Upper lobe of left lung (tissue), 4 donors: ENCODE data around the gene PHOX2A.

Experiments
- CTCF ChIP-seq, 6 experiments: fragments of 450-650 bp in 4 of 6; fragments of 200-600 bp in 2 of 6; sonication (generic) in 2 of 6; IDR thresholded peaks; one replicate each; pipeline ENCODE4 v1.5.1; 2016 to 2019; ENCODE audit warnings: antibody characterized with exemption in 6 of 6
- POLR2A ChIP-seq, 4 donors: fragments of 450-650 bp; IDR thresholded peaks; one replicate each; pipeline ENCODE4 v1.5.1; 2016 to 2017; ENCODE audit warnings: antibody characterized with exemption in 4 of 4, mild to moderate bottlenecking in 2 of 4
- POLR2AphosphoS5 ChIP-seq, 2 donors: sonication (generic); formaldehyde crosslinking; IDR thresholded peaks; one replicate each; pipeline ENCODE4 v1.5.1; 2017; ENCODE audit warnings: antibody characterized with exemption in 2 of 2

DNA sequence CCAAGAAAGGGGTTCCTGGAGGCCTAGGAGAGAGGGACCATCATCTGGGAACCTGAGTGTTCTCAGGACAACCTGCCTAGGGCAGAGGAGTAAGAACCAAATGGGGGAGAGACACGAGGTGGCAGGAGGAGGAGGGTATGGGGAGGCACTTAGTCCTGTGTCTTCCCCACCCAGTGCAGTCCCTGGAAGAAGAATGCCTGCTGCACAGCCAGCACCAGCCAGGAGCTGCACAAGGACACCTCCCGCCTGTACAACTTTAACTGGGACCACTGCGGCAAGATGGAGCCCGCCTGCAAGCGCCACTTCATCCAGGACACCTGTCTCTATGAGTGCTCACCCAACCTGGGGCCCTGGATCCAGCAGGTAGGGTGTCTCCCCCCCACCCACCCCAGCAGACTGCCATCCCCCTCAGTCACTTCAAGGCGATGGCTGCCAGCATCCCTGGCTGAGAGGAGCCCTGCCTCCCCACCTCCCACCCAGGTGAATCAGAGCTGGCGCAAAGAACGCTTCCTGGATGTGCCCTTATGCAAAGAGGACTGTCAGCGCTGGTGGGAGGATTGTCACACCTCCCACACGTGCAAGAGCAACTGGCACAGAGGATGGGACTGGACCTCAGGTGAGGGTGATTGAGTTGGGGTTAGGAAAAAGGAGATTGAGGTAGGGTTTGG lies 23.1 kb downstream of the PHOX2A start:
- no peak for TF ChIP-seq CTCF (IDR thresholded peaks at IDR 0.05)
- no peak for TF ChIP-seq POLR2AphosphoS5 (IDR thresholded peaks at IDR 0.05)
- no peak for TF ChIP-seq POLR2A (IDR thresholded peaks at IDR 0.05)
